ENCODE results near the gene PPIB.
"Not testable (repeated sequence)": the region's sequence is repeated elsewhere in the genome, so short reads cannot be mapped to it uniquely, and the experiment has no call there.

The PPIB gene

DNA sequence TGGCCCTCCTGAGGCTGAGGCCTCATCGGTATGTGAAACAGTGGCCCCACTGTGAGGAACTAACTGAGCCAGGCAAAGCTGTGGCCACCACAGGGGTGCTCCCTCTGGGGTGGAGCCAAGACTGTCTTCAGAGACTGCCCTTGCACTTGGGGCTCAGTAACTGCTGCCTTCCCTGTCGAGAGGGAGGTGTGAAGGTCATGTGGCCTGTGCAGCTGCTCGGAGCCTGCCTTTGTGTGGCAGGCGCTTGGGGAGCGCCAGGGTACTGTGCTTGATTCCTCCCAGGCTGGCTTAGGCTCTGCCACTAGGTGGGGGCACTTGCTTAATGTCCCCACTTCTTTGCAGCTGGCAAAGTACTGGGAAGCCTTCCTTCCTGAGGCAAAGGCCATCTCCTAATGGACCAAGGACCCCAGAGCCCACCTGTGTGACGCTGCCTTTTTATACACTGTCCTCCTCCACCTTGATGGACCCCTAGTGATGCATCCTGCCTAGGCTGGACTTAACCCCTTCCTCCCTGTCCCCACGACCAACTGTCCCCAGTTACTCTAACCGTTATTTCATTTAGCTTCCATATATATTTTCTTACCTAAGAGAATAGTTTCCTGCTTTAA lies 25.5 kb downstream of the PPIB start:
- no peak for DNase-seq

DNA sequence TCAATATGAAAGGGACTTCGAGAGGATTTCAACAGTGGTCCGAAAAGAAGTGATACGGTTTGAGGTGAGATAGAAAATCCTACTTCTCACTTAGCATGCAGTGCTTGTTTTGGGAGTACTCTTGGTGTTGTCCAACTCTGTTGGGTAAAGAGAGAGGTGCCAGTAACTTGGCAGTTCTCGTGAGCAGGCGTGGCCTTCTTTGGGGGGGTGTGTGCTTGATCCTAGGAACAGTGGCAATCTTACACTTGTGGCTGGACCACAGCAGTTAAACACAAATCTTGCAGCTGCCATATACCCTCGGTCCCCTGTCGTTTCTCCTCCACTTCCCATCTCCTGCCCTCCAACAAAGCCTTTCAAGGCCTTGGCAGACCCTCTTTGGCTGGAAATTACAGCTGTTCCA lies 26.5 kb downstream of the PPIB start:
- no peak for DNase-seq

DNA sequence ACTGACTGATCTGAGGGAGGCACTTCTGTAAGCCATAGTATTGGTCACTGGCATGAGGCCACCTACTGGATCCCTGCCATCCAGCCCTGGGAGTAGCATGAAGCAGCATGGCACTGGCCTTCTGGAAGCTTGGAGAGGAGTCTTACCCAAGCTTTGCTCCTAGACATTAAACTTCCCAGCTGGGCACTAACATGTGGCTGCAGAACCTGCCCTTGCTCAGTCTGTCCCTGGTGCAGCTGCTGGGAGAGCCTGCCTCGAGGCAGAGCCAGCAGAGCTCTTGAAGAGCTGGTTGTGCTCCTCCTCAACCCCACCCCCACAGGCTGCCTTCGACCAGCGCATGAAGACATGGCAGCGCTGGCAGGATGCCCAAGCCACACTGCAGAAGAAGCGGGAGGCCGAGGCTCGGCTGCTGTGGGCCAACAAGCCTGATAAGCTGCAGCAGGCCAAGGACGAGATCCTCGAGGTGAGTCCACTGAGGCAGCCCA lies 28.4 kb downstream of the PPIB start:
- DNase-seq = no peak

DNA sequence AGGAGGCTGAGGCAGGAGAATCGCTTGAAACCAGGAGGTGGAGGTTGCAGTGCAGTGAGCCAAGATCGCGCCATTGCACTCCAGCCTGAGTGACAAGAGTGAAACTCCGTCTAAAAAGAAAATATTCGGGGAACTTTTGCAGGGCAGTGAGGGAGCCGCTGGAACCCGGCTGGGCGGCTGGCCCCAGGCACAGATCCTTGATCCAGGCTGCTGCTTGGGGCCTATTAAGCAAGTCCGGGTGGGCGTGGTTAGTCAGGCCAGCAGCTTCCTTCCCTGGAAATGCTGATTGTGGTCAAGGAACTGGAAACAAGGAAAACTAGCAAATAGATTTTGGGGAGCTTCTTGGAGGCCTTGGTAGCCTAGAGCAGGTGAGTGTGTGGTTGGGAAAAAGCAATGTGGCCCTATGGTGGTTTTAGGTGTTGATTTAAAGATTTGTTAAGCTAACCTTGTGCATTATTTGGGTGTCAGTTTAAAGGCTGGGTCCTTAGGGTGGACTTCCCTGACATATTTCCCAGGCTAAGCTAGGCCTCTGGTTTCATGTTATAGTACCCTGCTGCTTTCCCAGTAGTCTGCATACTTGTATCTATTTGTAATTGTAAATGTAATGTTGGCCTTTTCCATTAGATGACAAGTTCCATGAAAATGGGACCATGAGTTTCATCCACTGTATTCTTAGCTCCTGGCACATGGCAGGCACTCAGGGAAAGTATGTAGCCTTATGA lies 29.0 kb downstream of the PPIB start:
- DNase-seq = no peak

DNA sequence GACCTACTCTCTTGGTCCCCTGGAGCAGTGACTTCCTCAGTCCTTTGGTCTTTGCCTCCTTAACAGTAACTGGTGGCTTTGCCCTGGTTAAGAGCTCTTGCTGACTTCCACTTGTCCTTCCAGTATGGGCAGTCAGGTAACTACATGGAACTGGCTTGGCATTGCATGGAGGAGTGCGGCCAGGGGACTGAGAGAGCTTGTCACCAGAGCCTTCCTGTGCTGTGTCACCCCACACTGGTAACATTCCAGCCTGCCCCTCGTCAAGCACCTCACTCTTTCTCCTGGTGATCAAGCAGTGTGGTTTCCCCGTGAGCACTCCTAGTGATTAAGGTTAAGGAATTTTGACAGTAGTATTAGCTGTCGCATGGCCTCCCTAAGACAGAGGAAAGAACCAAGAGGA lies 30.6 kb downstream of the PPIB start:
- DNase-seq = no peak

GRCh38 chr15:64131547-64131946 lies 31.3 kb downstream of the PPIB start:
- no peak for DNase-seq

- DNase-seq = no peak
These were observed 32.7 kb downstream of the PPIB start for GRCh38 chr15:64130159-64130558.

GRCh38 chr15:64127521-64128270 lies 35.1 kb downstream of the PPIB start:
- no peak for DNase-seq

- DNase-seq = no peak
These were observed 36.8 kb downstream of the PPIB start for GRCh38 chr15:64125978-64126377.

DNA sequence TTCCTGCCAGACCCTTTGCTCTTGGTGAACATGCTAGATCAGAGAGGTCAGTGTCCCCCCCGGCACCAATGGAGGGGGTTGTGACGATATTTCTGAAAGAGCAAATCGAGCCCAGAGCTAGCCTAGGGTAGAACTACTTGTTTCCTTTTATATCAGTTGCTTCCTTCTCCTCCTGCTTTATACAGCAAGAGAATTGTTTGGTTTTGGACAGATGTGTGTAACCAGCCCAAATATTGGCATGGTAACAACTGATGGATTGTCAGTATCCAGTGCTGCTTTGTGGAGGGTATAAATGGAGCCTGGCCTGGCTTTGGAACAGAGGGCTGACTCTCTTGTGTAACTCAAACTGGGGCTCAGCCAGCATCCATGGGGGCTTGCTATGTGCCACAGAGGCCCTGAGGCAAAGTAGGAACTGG lies 39.9 kb downstream of the PPIB start:
- DNase-seq = no peak

GRCh38 chr15:64122444-64122843 lies 40.4 kb downstream of the PPIB start:
- no peak for DNase-seq

DNA sequence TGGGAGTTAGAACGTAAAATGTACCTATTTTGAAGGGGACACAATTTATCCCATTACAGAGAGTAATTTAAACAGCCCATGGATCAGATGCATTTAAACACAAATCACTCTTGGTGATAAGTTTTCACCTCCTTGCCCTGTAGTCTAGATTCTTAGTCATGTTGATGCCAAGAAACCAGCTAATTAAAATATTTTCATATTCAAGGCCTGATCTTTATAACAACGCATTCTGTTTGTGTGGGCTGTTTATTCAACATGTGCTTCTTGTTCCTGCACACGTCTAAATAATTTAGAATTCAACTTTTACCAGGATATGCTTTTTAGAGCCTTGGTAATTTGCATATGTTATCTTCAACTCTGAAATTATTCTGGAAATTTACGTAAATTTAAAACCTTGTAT lies 41.2 kb downstream of the PPIB start:
- DNase-seq = no peak

- not testable (repeated sequence) for DNase-seq
These were observed 42.5 kb downstream of the PPIB start for GRCh38 chr15:64120322-64120721.

DNA sequence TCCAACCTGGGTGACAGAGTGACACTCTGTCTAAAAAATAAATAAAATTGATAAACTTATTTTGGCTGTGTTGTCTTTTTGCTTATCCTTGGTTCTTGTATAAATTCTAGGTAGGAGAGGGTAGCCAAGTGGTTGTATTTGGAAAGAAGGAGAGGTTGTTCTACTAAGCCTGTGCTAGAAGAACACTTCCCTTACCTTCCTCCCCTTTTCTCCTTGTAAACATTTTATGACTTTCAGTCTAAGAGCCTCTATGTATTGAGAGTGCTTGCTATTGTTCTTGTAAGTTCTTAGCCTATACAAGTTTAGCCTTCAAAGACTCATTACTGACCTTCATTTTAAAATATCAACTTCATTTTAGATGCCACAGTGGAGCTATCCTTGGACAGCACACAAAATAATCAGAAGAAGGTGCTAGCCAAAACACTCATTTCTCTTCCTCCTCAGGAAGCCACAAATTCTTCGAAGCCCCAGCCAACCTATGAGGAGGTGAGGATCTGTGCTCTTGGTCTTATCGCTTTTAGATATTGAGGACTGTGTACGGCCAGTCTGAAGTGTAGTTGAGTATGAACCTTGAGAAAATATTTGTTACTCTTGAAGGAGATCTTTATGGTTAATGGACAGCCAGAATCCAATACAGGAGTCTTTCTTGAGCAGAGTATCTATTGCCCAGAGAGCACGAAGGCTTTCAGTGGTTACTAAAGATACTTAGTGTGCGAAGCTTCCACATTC lies 44.9 kb downstream of the PPIB start:
- no peak for DNase-seq

DNA sequence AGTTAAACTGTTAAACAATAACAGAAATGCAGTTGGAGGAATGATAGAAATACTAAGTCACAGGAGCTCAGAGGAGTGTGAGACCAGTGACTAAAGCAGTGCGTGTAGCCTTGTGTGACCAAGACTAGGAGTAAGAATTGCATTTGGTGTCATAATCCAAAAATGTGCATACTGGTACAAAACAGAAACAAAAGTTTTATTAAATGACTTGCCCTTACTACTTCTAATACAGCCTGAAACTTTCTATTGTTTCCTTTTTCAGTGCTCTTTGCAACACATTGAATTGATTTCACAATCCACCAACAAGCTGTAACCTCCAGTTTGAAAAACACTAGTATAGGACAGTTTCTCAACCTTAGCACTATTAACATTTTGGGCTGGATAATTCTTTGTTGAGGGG lies 49.9 kb downstream of the PPIB start:
- no peak for DNase-seq

- DNase-seq = no peak
These were observed 50.6 kb downstream of the PPIB start for GRCh38 chr15:64112073-64112772.

DNA sequence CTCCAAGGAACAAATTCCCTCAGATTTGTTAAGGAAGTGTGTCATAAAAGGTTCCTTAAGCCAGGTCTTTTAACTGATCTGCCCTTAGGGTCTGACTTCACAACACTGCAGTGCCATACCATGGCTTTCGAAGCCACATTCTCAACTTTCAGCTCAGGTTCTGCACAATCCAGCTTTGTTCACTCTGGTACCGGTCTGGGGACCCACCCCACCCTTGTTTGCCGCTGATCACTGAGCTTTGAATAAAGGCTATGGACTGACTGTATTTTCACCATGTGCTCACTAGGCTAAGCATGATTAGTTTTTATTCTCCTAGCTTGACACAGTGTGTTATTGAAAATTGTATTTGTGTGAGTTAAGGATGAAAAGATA lies 51.2 kb downstream of the PPIB start:
- no peak for DNase-seq

GRCh38 chr15:64110950-64111678 lies 51.7 kb downstream of the PPIB start:
- no peak for DNase-seq

GRCh38 chr15:64110108-64110701 lies 52.6 kb downstream of the PPIB start:
- not testable (repeated sequence) for DNase-seq

GRCh38 chr15:64107337-64107736 lies 55.5 kb downstream of the PPIB start:
- no peak for DNase-seq
